ENCODE results near the gene UXT.
"Not testable (repeated sequence)": the region's sequence is repeated elsewhere in the genome, so short reads cannot be mapped to it uniquely, and the experiment has no call there.

Gene UXT

GRCh38 chrX:47658684-47659420, at the start of gene UXT:
Gene UXT, minus strand, starts transcription at chrX:47659180. Its CDS starts 253 bp downstream, at chrX:47658927.
- peak; percentile 97 for DNase-seq

- no peak for DNase-seq
Observed at GRCh38 chrX:47707031-47707780, 48.2 kb upstream of the UXT start.

- peak; percentile 49 for DNase-seq
Observed at GRCh38 chrX:47706575-47706974, 47.6 kb upstream of the UXT start.

GRCh38 chrX:47704736-47705135, 45.8 kb upstream of the UXT start:
- DNase-seq: no peak

- DNase-seq: no peak
Observed at GRCh38 chrX:47697181-47697580, 38.2 kb upstream of the UXT start.

- DNase-seq: no peak
Observed at GRCh38 chrX:47690175-47690574, 31.2 kb upstream of the UXT start.

GRCh38 chrX:47687263-47687662, 28.3 kb upstream of the UXT start:
- no peak for DNase-seq

GRCh38 chrX:47683829-47684205, 24.8 kb upstream of the UXT start:
- DNase-seq: no peak

GRCh38 chrX:47683184-47683828, 24.3 kb upstream of the UXT start:
- peak; percentile 60 for DNase-seq

- DNase-seq: peak; percentile 66
Observed at GRCh38 chrX:47675959-47676859, 17.2 kb upstream of the UXT start.

GRCh38 chrX:47674776-47675175, 15.8 kb upstream of the UXT start:
- no peak for DNase-seq

GRCh38 chrX:47665797-47666196, 6.8 kb upstream of the UXT start:
- DNase-seq: not testable (repeated sequence)

GRCh38 chrX:47664737-47665136, 5.8 kb upstream of the UXT start:
- DNase-seq: no peak

GRCh38 chrX:47662144-47662657, 3.2 kb upstream of the UXT start:
- DNase-seq: peak; percentile 53

- no peak for DNase-seq
Observed at GRCh38 chrX:47661539-47661938, 2.6 kb upstream of the UXT start.

- DNase-seq: no peak
Observed at GRCh38 chrX:47659421-47659726, 394 bp upstream of the UXT start.

- DNase-seq: no peak
Observed at GRCh38 chrX:47658301-47658683, 688 bp downstream of the UXT start.

- no peak for DNase-seq
Observed at GRCh38 chrX:47651043-47651905, 7.7 kb downstream of the UXT start.

- peak; percentile 98 for DNase-seq
Observed at GRCh38 chrX:47650164-47651042, 8.6 kb downstream of the UXT start, which contains the start of gene ELK1. Gene ELK1, minus strand, starts transcription at chrX:47650563. Its CDS starts 9,122 bp downstream, at chrX:47641441.

- no peak for DNase-seq
Observed at GRCh38 chrX:47649781-47650163, 9.2 kb downstream of the UXT start.

- DNase-seq: no peak
Observed at GRCh38 chrX:47649271-47649670, 9.7 kb downstream of the UXT start.

Data from hematopoietic multipotent progenitor cell treated with erythropoietin and hydrocortisone succinate and interleukin-3 and kit ligand, for 4 days (in vitro differentiated cells).